LoVo (cell line): ENCODE data around the gene THOP1.

Experiments
- DNase-seq: peaks from one replicate; pipeline ENCODE4 v3.0.0-alpha.2; 2016; ENCODE audit warnings: low spot score

The THOP1 gene

DNA sequence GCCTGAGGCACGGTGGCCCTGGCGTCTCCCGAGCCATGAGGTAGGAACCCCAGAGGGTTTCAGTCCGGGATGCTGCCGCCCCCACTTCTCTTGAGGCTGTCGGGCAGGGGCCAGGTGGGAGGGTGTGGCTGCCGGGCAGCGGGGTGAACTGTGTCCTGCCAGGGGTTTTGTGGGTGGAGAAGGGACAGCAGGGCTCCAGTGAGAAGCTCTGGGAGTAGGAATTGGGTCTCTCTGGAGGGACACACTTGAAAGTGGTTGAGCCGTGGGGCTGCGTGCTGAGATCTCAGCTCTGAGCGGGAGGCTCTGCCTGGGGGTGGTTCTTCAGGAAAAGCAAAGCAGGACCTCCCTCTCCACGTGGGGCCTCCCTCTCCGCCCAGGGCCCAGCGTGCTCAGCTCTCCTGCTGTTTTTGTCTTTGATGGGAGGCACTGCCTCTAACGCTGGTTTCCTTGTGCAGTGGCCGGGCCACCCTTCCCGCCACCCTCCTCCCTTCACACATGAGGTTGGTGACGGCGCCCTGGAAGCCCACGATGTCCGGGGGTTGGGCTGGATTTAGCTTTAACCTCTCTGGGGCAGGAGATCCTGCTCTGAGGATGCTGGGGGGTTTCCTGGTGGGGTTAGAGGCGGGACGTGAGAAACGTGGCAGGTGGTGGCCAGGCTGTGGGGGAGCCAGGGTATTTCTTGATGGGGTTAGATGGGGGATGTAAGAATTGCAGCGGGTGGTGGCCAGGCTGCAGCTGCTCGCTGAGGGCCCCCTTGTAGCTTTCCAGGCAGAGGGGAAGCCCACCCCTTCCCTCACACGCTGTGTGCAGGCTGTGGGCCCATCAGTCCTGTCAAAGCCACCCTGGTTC lies 19.1 kb downstream of the THOP1 start:
- no peak for DNase-seq

DNA sequence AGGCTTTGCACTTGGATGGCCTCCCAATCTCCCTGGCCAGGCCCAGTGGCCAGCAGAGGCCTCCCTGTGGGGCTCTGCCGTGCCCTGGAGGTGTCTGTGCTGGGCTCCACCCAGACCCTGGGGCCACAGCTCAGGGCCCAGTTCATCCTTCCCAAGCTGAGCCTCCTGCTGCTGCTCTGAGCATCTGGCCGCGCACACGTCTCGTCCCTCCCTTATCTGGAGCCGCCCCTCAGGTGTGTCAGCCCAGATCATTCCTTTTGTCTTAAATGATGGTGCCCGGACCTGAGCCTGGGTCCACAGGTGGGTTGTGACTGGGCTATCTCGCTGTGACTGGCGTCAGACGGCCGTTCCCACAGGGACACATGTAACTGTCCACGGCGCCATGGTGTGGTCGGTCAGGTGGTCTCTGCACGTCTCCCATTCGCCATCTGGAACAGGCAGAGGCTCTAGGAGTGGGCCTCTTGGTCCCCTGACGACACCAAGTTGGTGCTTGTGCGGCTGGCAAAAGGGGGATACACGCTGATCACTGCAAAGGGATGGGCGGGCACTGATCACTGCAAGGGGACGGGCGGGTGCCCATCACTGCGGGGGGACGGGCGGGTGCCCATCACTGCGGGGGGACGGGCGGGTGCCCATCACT lies 20.1 kb downstream of the THOP1 start:
- no peak for DNase-seq

DNA sequence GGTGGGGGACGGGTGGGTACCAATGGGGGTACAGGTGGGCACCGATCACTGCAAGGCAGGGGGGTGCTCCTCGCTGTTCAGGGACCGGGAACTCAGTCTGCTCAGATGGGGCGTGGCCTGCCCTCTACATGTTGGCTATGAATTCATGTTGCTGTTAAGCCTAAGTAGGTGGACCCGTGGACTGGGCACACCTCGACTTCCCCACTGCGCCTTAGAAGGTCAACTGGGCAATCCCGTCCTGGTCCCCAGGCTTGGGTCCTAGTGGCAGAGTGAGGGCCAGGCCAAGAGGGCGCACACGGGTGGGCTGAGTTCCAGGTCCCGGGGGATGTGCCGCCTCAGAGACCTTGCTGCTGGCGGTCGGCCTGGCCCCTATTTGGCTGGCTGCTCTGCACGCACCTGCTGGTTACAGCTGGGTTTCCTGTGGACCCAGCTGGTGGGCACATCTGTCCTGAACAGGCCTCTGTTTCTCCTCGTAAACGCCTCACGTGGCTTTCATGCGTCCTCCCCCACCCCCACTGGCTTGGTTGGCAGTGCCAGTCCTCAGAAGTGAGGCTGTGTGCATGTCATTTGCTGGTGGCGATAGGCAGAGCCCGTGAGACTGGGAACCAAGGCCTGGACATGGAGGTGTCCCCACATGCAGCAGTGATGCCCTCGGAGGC lies 20.8 kb downstream of the THOP1 start:
- no peak for DNase-seq

DNA sequence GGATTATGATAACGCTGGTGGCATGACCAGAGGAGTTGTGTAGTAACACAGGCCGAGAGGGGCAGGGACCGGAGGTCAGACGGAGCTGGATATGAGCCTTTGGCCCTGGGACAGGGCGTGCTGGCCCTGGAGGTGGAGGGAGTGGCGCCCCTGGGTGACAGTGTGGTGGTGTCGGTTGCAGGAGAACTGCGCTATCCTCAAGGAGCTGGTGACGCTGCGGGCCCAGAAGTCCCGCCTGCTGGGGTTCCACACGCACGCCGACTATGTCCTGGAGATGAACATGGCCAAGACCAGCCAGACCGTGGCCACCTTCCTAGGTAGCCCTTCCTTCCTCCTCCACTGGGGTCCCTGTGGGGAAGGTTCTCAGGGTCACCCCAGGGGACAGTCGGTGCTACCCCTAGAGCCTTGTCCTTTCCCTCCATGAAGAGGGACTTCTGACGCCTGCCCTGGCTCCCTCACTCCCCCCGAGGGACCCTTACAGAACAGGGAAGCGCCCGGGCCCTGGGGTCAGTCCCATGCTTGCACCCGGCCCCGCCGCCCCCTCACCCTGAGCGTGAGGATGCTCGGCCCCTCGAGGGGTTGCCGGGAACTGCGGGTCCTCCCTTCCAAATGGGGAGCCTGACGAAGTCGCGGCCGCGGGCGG lies 21.6 kb downstream of the THOP1 start:
- DNase-seq = no peak

DNA sequence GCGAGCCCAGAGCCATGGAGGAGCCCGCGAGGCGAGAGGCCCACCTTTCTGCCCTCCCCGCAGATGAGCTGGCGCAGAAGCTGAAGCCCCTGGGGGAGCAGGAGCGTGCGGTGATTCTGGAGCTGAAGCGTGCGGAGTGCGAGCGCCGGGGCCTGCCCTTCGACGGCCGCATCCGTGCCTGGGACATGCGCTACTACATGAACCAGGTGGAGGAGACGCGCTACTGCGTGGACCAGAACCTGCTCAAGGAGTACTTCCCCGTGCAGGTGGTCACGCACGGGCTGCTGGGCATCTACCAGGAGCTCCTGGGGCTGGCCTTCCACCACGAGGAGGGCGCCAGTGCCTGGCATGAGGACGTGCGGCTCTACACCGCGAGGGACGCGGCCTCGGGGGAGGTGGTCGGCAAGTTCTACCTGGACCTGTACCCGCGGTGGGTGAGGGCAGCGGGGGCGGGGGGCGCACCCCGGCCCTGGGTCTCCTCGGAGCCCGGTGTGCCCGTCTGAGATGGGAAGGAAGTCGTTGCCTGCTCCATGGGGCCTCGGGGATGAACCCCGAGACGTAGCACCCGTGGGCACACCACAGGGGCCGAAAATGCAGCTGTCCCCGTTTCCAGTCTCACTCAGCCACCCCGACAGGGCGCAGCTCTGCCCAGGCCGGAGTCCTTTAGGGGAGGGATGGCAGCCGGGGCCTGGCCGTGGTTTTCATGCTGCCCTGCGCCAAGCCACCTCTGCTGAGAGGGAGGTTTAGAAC lies 22.3 kb downstream of the THOP1 start:
- no peak for DNase-seq

DNA sequence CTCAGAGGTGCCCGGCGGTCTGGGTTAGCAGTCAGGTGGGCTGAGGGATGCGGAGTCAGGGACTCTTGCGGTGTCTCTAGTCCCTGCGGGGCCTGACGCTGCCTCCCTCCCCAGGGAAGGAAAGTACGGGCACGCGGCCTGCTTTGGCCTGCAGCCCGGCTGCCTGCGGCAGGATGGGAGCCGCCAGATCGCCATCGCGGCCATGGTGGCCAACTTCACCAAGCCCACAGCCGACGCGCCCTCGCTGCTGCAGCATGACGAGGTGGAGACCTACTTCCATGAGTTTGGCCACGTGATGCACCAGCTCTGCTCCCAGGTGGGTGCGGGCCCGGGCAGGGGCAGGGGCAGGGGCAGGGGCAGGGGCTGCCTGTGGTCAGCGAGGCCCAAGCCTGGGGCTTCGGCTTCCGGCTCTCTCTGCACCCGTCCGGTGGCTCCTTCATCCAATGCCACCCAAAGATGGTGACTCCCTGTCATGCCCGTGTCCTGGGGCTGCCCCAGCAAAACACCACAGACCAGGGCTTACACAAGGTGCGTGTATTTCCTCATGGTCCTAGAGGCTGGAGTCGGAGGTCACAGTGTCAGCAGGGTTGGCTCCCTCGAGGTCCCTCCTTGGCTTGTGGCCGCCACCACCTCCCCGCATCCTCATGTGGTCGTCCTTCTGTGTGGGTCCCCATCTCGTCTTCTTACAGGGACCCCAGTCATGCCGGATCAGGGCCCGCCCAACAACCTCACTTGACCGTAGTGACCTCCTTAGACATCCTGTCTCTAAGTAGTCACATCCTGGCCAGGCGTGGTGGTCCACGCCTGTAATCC lies 23.0 kb downstream of the THOP1 start:
- DNase-seq = no peak

DNA sequence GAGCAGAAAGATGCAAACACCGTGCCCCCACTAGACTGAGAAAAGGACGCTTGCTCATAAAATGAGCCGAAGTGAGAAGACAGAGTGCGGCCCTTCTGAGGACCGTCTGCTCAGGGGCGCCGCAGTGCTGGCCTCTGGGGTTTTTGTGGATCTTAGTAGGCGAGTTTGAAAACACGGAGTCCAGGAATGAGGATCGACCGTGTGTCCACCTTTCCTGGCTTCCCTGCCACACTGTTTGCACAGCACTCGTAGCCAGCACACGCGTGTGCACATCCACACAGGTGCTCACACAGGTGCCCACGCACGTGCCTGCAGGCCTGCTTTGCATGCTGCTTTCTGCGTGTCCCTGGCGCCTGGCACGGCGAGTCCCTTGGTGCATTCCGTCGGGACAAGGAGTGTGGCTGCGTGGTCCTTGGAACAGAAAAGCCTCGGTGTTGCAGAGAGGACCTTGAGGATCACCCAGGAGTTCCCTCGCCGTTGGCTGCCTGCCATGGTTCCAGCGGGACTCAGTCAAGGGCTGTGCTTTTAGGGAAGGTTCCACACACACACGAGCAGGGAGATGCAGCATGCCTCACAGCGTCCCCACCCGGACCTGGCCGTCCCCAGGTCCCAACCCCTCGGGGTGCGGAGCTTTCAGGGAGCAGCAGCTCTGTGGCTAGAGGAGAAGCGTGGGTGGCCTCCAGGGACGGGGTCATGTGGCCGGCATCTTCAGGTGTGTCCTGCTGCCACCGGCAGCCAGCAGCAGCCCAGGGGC lies 24.3 kb downstream of the THOP1 start:
- DNase-seq = no peak

DNA sequence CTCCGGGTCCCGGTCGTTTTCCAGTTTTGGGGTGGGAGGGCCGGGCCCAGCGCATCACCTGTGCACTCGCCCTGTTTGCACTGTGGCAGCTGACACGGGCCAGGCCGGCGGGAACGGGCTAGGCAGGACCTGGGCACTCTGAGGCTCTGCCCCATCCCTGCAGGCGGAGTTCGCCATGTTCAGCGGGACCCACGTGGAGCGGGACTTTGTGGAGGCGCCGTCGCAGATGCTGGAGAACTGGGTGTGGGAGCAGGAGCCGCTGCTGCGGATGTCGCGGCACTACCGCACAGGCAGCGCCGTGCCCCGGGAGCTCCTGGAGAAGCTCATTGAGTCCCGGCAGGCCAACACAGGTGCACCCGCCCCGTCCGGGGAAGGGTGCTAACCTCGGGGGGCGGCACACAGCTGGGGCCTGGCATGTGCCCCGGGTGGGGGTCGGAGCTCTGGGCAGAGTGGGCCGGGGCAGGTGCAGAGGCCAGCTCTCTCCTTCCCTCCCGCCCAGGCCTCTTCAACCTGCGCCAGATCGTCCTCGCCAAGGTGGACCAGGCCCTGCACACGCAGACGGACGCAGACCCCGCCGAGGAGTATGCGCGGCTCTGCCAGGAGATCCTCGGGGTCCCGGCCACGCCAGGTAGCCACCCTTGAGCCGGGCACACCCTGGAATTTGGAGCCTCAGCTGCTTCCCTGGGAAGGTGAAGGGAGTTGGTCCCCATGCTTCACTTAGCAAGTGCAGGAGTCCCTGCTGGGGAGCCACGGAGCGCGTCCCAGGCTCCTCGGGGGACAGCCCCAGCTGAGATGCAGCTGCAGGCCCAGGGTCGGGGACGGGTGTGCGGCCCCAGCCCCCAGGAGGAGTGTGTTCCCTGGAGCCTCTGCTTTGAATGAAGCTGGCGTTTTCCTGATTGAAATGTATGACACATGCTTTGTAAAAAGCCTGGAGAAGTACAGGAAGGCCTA lies 25.1 kb downstream of the THOP1 start:
- no peak for DNase-seq

DNA sequence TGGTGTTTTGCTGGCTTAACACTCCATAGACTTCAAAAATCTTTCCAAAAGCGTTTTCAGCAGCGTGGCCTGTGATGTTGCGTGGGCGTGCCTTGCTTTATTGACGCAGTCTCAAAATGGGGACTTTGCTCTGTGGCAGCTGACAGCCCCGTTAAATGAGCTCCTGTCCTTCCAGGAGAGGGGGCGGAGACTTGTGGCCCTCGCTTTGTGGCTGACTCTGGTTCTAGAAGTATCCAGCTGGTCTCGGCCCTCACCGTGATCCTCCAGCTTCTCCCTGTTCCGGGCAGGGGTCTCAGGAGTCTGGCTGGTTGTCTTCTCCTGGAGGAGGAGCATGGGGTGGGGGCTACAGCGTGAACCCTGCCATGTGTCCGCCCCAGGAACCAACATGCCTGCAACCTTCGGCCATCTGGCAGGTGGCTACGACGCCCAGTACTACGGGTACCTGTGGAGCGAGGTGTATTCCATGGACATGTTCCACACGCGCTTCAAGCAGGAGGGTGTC lies 26.0 kb downstream of the THOP1 start:
- DNase-seq = no peak

DNA sequence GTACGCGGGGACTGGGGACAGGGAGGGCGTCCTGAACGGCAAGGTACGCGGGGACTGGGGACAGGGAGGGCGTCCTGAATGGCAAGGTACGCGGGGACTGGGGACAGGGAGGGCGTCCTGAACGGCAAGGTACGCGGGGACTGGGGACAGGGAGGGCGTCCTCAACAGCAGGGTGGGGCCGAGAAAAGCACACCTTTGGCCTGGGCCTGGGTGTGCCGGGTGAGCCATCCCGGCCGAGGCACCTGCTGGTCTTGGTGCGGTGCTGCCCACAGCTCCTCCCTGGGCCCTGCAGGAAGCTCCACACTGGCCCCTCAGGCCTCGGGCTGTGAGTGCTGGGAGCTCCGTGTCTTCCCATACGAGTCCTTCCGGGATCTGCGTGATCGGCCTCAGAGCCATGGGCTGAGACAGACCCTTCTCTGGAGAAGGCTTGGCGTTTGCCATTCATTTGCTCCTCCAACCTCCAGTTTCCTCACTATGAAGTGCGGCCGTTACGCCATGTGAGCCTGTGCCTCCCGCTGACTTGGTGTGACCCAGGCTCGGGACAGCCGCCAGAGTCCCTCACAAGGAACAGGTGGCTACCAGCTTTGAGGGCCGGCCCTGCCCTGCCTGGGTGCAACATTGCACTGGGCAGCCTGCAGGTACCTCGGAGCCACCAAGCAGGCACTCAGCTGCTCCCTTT lies 26.6 kb downstream of the THOP1 start:
- DNase-seq = no peak

DNA sequence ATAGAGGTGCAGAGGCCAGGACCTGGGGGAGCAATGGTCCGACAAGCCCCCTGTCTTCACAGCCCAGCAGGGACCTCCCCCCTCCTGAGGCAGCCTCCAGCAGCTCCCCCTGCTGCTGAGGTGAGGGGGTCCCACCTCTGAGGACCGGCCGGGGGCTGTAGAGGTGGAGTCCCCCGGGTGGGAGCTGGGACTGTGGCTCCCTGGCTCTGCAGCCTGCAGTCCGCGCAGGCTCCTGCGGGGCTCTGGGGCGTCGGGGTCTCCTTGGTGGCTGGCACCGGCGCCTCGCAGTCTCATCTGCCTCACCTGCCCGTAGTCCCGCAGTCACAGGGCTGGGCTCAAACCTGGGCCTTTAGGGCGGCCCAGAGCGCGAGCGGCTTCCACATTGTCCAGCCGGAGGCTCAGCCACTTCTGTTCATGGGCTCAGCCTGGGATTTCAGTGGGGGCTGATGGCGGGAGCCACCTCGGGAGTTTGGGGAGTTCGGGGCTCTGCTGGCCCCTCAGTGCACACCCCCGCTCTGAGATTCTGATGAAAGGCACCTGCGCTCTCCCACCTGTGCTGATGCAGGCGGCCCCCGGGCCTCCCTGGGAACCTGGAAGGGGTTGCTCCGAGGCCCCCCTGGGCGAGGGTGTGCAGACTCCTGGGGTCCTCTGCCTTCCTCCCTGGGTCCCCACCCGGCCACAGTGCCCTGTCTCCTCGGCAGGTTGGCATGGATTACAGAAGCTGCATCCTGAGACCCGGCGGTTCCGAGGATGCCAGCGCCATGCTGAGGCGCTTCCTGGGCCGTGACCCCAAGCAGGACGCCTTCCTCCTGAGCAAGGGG lies 27.3 kb downstream of the THOP1 start:
- no peak for DNase-seq

DNA sequence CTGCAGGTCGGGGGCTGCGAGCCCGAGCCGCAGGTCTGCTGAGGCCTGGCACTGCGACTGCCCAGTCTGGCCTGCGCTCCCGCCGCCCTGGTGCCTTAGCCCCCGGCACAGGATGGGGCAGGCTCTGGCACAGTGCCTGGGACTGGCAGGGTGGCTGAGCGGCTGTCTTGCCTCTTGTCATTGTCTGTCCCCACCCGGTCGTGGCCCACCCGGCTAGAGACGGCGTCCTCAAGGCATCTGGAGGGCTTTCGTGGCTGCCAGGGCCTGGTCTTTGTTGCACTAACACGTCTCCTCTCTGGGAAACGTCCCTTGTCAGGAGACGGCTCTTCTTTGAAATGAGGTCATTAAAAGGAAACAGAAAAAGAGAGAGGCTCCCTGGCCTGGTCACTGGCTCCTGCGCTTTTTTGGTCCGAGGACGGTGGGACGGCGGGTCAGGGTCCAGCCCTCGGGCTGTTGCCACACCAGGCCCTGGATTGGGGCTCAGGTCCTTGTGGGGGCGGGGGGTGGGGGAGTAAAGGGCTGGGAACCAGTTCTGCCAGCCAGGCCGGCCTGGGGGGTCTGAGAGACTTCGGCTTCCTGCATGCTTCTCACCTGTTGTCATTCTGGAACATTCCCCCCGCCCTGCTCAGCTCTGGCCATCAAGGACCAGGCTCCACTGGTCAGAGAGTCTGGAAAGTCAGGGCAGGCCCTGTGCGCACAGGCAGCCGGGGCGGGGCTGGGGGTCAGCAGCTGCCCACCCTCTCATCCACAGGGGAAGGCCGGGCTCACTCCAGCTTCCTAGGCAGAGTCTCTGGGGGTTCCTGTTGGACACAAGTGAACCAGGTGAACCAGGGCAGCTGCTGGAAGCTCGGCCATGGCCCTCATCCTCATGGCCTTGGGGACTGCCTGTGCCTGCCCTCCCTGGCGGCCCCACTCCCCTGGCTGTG lies 28.2 kb downstream of the THOP1 start:
- DNase-seq = no peak

DNA sequence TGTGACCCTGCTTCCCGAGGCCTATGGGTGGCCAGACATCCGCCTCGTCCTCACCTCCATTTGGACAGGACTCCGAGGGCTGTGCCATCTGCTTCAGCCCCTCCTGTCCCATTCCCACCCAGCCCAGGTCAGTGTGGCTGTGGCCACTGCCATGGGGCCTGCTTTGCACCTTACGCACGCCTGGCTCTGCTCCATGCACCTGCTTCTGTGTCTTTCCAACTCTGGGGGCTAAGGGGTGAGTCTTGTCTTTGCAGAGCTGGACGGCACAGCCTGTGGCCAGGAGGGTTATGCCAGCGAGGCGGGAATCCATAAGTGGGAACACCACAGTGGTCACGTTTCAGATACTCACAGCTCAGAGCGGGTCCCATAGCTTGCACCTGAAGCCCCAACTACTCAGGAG lies 29.1 kb downstream of the THOP1 start:
- no peak for DNase-seq

DNA sequence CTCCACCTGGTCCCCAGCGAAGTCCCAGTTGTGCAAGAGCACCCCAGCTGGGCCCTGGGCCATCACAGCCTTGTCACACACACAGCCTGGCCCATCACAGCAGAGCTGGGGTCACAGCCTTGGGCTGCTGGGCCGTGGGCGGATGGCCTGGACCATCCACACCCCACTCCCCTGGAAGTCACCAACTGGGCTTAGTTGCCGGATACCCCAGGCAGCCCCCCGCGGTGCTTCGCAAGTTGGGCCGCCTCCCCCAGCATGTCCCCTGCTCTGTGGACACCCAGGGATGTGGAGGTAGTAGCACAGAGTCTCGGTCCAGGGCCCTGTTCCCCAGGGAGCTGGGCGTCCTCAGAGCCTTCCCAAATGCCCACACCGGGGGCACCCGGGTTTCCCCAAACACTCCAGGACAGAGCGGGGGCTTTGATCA lies 29.9 kb downstream of the THOP1 start:
- no peak for DNase-seq

DNA sequence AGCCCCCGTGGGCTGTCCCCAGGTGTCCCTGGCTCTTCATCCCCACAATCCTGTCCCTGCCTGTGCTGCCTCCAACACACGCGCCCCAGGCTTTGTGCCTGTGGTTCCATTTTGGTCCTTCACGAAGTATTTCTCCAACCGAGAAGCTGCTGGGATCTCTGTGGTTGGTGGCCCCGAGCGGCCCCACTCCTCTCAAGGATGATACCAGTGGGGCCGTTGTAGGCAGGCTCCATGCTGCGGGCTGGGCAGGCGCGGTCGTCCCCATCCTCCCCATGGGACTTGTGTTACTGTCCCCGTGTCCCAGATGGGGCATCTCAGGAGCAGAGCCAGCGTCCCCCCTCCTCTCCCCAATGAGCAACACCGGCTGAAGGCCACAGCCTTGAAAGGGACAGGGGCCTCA lies 30.6 kb downstream of the THOP1 start:
- no peak for DNase-seq

DNA sequence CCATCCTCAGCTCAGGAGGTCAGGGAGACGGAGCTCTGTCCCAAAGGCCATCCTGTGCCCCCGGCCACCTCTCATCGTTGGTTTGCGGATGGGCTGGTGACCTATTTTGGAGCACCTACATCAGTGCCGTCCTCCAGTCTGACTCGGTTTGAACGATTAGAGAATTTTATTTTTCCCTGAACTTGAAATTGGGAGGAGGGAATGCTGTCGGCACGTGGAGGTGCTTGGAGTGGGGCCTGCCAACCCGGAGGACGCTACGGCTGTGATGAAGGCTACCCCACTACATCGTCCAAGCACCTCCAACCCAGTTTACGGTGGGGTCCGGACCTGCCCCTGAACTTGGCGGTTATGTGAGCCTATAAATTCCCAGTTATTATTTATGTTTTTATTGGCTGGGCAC lies 31.3 kb downstream of the THOP1 start:
- no peak for DNase-seq
